Stimulated activated CD4-positive, alpha-beta T cell treated with anti-CD3 and anti-CD28 coated beads, Interleukin-15, amount 100 ng/mL, for 1 hour (primary cell): Measurements from ENCODE around the gene ANKRD40.
"Not testable (repeated sequence)": the region's sequence is repeated elsewhere in the genome, so short reads cannot be mapped to it uniquely, and the experiment has no call there.

ENCODE experiments used
- DNase-seq, 2 donors: peaks; one replicate each; pipeline ENCODE4 v3.0.0-alpha.2; 2020; ENCODE audit warnings: low read depth in 1 of 2, low spot score in 1 of 2

The ANKRD40 gene

DNA sequence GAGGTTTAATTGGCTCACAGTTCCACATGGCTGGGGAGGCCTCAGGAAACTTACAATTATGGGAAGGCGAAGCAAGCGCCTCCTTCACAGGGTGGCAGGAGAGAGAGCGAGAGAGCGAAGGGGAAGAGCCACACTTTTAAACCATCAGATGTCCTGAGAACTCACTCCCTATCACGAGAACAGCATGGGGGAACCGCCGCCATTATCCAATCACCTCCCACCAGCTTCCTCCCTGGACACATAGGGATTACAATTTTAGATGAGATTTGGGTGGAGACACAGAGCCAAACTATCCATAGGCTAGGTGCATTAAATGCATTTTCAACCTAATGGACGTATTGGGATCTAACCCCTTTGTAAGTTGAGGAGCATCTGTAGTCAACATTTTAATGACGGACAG lies 4.9 kb upstream of the ANKRD40 start:
- DNase-seq: no peak

DNA sequence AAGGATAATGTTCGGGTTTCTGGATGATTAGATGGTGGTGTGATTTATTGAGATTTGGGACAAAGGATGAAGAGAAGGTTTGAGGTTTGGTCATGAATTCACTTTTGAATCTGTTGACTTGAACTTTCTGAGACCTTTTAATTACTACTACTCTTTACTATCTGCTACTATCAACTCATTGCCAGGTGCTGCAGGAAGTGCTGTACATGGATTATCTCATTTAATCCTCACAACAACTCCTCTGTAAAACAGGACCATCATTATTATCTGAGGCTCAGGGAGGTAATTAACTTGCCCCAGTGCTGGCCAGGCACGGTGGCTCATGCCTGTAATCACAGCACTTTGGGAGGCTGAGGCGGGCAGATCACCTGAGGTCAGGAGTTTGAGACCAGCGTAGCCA lies 2.9 kb upstream of the ANKRD40 start:
- DNase-seq: no peak

DNA sequence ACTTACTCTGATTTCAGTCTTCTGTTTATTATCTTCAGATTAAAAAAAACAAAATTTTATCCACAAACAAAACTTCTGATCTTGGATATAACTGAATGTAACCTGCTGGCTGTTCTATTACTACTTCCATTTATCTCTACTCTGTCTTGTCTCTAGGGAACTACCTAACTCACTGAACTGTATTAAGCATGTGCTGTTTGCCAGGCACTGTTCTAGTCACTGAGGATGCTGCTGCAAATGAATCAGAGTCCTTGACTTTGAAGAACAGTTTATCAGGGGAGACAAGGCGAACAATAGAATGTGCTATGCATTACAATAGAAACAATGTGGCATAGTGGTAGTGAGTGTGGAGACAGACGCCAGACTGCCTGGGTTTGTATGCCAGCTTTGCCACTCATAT lies 2.3 kb upstream of the ANKRD40 start:
- DNase-seq: no peak

DNA sequence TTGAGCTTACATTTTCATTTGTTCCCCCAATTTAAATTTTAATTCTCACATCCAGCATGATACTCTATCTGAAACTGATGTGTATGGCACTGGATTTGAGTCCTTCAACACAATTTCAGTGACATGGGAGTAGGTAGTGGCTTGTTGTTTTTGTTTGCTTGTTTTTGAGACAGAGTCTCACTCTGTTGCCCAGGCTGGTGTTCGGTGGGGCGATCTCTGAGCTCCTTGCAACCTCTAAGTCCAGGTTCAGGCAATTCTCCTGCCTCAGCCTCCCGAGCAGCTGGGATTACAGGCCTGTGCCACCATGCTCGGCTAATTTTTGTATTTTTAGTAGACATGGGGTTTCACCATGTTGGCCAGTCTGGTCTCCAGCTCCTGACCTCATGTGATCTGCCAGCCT lies 1.3 kb upstream of the ANKRD40 start:
- DNase-seq: not testable (repeated sequence)

DNA sequence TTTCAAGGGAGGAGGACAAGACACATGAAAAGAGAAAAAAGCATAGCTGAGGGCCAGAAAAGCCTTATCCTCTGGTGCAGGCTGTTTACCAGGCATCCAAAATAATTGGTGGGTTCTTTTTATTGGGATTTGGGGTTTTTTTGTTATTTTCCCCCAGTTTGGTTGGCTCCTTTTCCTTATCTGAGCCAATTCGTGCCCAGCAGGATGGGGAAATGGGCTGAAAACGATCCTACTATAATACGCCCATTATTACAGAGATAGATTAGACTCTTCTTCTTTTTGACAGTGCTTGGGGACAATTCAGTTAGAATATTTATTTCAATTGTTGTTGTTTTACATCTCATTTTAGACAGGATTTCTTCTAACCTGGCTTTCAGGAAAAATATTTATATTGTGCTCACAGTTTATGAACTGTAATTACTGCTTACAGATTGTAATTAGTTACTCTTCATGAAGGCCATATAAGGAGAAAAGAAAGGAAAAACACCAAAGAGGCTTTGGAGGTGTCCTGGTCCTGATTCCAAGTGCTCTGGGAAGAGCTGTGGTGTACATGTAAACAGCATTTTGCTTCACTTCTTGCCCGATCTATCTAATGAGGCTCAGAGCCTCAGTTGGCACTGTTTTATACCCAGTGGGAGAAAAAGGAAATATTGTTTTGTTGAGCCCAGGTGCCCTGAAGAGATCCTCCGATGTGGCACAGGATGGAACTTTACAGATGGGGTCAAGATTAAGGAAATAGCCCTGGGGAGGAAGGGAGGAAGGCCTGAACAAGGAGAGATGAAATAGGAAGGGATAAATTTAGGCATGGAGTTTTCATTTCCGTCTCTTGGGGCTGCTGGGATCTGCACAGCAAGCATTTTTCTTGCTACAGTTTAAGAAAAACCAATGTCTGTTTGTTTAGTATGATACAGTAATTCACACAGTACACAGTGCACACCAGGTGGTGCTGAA lies 611 bp upstream of the ANKRD40 start:
- no peak for DNase-seq

DNA sequence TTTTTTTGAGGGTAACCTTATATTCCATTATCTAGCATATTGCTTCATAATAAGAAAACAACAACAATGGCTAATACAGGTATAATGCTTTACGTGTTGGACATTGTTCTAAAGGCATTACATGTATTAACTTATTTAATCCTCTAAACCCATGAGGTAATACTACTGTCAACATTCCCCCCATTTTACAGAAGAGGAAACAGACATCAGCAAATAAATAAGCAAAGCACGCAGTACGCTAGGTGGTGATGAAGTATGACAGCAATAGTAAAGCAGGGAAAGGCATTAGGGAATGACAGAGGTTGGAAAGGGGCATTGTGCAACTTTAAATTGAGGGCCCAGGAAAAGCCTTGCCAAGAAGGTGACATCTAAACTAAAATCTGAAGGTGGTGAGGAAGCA lies 4.6 kb downstream of the ANKRD40 start:
- DNase-seq: no peak

DNA sequence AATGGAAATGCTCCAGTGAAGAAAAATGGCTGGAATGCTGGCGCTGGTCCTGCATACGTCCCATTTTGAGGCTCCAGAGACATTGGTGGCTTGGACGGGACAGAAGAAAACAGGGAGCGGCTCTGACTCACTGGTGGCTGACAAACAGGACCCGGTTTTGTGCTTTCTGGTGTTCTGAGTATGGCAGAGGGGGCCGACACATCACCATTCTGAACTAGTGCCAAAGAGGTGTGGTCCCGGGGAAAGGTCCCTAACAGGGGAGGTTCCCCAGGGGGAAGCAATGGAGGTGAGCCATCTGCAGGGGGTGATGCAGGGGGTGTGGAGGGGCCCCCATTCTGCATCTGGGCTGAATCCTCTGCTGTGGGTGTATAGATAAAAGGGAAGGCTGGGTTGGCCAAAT lies 8.3 kb downstream of the ANKRD40 start:
- no peak for DNase-seq

DNA sequence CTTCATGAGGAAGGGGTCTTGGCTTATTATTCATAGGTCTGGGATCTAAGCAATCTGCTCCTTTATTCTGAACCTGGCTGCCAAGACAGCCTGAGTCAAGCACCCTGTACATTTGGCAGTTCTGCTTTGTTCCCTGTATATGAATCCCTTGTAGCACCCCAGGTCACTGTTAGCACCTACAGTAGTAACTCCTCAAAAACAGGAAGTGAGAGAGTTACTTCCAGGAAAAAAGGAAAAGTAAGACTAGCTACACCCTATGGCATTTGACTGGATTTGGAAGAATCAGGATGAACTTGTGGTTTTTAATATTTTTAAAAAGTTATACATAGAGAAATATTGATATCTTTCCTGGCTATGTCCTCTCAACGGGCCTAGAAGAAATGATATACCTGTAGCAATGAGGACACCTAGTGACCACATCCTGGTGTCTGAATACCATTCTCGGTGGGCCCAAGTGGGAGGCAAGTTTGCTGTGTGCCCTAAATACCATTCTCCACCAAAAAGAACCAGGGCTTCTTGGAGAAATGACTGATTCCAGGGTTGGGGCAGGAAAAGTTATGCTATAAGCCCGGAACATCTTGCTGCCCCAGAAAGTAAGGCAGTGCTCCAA lies 9.9 kb downstream of the ANKRD40 start:
- DNase-seq: no peak

DNA sequence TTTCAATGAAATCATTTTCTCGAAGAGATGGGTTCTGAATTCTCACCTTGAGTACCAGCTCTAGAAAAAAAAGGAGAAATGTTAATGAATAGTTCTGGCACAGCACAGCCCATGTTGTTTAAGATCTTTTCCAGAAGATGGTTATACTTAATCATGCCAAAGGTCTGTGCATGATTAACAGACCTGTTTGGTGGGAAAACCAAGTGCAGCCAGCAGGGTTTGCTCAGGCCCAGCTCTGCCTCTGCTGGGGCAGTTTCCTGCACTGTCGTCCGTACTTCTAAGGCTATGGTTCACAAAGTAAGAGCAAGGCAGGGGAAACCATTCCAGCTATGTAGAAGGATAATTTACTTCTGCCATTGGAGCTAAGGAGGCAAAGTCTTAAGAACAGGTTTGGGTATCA lies 10.7 kb downstream of the ANKRD40 start:
- no peak for DNase-seq

DNA sequence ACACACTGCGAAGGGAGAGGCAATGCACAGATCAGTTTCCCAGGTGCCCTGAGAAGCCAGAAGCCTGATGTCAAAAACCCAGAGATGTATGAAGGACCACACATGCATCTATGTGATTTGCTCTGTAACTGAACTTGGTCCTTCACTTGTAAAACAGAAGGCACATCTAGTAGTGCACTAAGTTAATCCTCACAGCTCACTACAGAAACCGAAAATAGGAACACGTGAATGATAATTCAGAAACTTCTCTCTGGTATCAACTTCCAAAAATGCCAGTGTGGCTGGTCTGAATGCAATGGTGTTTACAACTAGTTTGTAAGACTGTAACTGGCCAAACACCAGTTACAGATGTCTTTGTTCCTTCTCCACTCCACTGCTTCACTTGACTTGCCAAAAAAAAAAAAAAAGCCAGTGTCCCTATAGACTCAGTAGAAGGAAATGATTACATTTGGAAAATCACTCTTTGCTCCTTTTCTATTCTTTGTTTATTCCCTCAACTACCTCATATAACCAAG lies 11.3 kb downstream of the ANKRD40 start:
- no peak for DNase-seq

DNA sequence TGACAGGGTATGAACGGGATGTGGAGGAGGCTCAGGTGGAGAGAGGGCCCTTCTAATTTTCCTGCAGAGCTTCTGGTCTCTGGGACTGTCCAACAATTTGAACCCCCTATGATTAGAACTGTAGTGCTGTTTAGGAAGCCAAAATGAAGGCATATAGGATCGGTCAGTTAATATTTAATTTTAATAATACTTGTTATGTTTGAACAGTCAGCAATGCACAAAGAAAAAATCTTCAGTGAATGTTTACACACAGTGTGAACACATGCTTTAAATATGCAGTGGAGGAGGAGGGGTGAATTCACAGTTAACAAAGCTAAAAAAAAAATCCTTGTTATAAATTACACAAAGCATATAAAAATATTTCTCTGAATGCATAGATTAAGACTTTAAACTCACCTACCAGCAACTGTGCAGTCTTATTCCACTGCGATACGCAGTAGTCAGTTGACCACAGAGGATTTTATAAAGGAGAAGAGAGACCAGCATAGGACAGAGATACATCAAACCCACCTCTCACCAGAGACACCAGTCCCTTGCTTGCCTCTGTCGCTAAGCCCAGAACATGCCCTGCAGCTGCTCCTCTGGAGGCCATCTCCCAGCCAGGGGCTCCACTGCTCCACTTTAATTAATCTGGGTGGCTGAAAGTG lies 14.6 kb downstream of the ANKRD40 start:
- no peak for DNase-seq

DNA sequence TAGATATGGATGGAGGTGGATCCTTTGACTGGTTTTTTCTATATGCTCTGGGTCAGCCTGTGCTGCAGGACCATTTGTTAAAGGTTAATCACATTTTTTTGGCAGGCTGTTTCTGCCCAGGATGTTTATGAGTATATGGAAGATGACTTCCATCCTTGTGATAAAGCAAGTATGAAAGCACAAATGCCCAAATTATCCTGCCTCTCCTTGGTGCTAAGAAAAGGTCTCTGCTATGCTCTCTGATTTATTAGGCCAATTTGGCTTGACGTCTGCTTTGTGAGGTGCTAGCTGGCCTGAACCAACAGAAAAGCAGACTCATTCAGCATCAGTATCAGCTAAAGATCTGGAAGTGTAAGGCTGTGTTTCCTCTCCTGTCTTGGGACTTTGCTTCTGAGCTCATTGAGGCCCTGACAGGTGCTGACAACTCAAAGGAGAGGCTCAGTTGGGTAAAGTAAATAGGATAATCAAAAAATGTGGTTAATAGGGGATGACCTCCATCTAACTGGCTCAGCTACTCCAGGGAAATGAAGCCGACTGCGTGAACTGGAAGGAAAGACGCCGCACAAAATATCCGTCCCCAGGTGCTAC lies 15.2 kb downstream of the ANKRD40 start:
- no peak for DNase-seq

DNA sequence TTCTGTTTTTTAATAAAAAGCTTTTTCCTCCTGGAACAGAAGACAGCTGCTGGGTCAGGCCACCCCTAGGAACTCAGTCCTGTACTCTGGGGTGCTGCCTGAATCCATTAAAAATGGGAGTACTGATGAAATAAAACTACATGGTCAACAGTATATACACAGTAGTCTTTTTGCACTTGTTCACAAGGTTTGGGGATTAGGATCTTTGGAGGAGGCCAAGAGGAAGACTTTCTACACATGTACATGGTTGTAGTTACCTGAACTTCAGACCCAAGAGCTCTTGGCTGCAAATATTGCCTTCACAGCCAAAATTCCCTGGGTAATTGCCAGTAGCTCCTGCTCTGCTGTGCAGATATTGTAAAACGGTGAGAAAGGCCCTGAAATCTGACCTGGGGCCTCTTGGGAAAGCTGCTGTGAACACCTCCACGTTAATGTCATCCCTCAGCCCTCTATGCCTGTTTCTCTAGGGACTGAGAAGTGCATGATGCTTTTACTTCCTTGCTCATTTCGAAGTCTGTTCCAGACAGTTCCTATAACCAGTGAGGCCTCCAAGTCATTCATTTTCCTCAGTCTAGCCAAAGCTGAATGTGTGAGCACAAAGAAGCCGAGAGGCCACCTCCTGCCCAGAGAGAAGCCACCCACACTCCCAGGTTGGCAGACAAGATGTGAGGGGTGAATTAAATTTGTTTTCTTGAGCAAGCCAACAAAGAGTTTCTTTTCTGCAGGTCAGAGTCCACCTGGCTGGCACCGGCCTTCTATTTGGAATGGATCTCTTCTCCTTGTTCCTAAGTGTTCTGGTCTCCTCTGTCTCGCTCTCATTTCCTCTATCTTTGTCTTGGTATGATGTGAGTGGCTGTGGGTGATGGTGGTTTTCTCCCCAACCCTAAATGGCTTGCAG lies 15.9 kb downstream of the ANKRD40 start:
- no peak for DNase-seq

DNA sequence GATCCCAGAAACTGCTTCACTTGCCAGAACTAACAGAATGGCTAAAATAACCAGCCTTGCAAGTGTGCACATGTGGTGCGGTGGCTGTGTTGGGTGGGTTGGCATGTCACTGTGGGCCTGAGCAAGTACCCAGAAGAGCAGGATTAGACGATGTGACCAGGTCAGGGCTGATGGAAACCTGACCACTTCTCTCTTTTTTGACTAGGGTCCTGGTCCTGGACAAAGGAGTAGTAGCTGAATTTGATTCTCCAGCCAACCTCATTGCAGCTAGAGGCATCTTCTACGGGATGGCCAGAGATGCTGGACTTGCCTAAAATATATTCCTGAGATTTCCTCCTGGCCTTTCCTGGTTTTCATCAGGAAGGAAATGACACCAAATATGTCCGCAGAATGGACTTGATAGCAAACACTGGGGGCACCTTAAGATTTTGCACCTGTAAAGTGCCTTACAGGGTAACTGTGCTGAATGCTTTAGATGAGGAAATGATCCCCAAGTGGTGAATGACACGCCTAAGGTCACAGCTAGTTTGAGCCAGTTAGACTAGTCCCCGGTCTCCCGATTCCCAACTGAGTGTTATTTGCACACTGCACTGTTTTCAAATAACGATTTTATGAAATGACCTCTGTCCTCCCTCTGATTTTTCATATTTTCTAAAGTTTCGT lies 16.7 kb downstream of the ANKRD40 start:
- DNase-seq: no peak

DNA sequence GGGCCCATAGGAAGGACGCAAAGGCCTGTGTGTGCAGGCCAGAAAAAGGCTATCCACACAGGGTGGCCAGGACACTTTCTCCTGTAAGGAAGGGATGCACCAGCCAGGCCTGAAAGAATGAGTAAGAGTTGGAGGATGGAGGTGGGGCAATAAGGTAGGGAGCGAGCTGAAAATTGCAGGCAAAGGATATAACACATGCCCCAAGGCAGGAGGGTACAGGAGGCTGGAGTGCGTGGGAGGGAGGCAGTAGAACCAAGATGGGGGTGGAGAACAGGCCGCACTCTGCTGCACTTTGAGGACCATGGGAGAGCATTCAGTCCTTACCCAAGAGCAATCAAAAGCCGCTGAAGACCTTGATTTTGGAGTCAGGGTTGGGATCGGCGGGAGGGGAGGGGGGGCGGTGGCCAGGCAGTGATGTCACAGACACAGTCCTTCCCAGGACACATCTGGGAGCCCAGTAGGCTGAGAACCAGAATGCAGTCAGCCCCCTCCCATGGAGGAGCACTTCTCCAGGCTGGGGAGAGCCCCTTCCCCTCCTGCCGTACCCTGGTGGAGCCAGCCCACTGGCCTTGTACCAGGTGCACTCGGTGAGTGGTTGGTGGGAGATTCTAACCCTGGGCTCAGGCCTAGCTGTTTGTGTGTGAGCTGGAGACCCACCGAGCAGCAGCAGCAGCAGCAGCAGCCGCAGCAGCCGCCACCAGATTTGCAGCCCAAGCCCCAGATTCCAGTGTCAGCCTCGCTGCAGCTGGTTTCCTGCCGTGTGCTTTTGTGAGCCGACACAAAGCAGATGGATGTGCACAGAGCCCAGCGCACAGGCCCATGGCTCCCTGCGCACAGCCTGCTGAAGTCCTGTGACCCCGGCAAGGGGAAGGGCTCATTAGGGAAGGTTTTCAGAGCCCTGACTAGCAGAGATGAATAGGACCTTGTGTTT lies 17.5 kb downstream of the ANKRD40 start:
- no peak for DNase-seq

DNA sequence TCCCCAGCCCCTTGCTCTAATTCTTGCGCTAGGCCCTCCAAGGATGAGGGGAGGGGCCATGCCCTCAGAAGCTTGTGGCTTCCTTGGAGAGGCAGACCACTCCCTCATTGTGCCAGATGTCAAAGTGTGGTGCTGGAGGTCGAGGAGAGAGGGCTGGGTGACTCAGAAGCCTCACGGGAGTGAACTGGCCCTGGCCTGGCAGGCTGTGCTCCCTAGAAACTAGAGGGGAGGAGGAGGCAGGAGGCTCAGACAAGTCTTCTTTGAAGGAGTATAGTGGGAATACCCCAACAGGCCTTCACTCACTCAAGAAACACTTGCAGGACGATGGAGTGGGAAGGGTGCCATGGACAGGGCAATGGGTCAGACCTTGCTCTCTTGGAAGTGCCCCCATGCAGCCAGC lies 18.5 kb downstream of the ANKRD40 start:
- no peak for DNase-seq

DNA sequence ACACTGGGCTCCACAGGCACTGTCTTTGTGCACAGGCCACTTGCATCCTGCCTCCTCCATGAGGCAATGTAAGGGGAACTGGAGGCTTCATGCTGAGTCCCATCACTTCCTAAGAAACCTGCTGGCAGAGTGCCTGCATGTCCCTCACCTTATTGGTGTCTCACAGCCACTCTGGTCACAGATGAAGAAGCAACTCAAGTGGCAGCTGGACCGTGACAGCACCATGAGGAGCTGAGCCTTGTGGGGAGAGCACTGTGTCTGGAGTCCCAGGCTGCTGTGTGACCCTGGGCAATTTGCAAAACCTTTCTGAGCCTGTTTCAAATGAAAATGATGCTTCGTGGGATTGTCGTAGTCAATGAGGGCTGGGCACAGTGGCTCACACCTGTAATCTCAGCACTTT lies 19.5 kb downstream of the ANKRD40 start:
- no peak for DNase-seq

DNA sequence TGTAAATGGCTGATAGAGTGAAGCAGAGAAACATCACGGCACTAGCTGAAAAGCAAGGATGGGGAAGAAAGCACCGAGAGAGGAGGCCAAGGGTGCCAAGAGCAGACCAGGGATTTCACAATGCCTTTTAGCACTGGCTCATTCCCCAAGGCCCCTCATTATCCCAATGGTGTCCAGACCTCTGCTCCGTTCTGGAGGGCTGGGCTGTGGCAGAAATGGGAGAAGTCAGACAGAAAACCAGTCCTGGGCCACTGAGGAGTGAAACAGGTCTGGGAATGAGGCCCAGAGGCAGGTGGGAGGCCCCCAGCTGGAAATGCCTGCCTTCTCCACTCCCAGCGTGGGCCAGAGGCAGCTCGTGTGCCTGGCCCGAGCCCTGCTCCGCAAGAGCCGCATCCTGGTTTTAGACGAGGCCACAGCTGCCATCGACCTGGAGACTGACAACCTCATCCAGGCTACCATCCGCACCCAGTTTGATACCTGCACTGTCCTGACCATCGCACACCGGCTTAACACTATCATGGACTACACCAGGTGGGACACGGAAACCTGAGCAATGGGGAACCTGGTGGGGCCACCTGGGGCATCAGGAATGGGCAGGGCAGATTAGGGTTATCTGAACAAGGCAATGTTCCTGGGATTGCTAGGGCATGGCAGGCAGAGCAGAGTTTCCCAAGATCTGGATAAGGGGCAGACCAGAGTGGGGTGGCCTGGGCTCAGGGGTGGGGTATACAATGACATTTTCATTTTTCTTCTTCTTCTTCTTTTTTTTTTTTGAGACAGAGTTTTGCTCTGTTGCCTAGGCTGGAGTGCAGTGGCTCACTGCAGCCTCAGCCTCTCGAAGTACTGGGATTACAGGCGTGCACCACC lies 20.3 kb downstream of the ANKRD40 start:
- no peak for DNase-seq
